Prostate gland (tissue), 2 donors: ENCODE measurements around the gene MYH9.

Source experiments
- POLR2A ChIP-seq: fragments of 450-650 bp; IDR thresholded peaks from one replicate; pipeline ENCODE4 v1.6.1; 2016; ENCODE audit warnings: antibody characterized with exemption, mild to moderate bottlenecking
- POLR2AphosphoS5 ChIP-seq: sonication (generic); formaldehyde crosslinking; IDR thresholded peaks from one replicate; pipeline ENCODE4 v1.6.1; 2017; ENCODE audit warnings: antibody characterized with exemption
- TF ChIP-seq, protein P1 (sequence below), 4 experiments: fragments of 200-600 bp in 2 of 4; fragments of 450-650 bp in 2 of 4; sonication (generic) in 2 of 4; IDR thresholded peaks; 1 replicate in 3 of 4; 2 replicates in 1 of 4; pipeline ENCODE4 v1.5.1; 2016 to 2019; ENCODE audit warnings: antibody characterized with exemption in 4 of 4, mild to moderate bottlenecking in 2 of 4, moderate library complexity in 2 of 4

DNA sequence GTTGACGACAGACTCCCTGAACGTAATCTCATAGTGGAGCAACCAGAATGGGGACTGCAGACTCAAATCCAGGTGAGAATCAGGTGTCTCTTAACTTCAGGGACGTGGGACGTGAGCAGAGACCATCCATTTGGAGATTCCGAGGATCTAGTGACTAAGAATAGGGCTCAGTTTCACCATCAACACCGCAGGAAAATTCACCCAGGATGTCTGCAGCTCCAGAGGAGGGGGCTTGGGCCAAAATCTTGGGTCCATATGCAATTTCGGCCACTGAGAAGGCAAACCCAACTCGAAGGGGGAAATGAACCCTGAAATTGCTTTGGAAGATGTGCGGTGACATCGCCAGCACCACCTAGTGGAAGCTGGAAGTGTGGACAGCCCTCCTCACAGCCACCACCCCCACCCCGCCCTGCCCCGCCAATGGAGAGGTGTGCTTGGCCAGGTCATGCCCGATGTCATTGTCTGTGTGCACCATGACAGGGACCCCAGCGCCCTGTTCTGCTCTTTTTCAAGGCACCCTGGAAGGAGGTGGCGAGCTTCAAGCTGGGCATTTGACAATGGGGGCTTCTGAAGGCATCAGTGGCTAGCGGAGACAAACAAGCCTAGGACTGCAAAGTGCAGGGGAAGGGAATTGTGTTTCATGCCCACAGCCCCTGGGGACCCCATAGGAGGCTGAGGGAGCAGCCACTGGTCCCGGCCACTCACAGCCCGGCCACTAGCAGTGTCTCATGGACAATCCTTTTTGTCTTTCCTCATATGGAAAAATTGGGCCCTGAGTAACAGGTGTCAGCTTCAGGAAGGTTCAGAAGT, 110.1 kb downstream of the MYH9 start:
- TF ChIP-seq POLR2A (no peak), POLR2AphosphoS5 (no peak)
- TF ChIP-seq, protein P1, sequence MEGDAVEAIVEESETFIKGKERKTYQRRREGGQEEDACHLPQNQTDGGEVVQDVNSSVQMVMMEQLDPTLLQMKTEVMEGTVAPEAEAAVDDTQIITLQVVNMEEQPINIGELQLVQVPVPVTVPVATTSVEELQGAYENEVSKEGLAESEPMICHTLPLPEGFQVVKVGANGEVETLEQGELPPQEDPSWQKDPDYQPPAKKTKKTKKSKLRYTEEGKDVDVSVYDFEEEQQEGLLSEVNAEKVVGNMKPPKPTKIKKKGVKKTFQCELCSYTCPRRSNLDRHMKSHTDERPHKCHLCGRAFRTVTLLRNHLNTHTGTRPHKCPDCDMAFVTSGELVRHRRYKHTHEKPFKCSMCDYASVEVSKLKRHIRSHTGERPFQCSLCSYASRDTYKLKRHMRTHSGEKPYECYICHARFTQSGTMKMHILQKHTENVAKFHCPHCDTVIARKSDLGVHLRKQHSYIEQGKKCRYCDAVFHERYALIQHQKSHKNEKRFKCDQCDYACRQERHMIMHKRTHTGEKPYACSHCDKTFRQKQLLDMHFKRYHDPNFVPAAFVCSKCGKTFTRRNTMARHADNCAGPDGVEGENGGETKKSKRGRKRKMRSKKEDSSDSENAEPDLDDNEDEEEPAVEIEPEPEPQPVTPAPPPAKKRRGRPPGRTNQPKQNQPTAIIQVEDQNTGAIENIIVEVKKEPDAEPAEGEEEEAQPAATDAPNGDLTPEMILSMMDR (IDR thresholded peaks at IDR 0.05) = peak; percentile 41 to 75 (median 60)
